GM19463 (cell line): Measurements from ENCODE around the gene CBLB.

Experiments
- ATAC-seq: cut with Tn5 transposase; IDR thresholded peaks from one replicate; pipeline ENCODE4 v1.9.1; 2021; ENCODE audit warnings: mild to moderate bottlenecking, moderate library complexity; ENCODE audit not compliant: unreplicated experiment

CBLB gene

DNA sequence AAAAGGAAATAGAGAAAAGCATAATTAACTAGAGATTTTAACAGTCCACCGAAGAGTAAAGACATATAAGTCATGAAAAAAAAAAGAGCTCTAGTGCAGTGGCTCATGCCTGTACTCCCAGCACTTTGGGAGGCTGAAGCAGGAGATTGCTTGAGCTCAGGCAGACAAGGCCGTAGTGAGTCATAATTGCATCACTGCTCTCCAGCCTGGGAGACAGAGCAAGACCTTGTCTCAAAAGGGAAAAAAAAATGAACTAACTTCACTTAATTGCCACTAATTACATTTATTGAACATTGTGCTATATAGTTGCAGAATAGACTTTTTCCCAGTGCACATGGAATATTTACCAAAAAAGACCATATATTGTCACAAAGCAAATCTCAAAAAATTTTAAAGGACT lies 221.8 kb downstream of the CBLB start:
- ATAC-seq = no peak

DNA sequence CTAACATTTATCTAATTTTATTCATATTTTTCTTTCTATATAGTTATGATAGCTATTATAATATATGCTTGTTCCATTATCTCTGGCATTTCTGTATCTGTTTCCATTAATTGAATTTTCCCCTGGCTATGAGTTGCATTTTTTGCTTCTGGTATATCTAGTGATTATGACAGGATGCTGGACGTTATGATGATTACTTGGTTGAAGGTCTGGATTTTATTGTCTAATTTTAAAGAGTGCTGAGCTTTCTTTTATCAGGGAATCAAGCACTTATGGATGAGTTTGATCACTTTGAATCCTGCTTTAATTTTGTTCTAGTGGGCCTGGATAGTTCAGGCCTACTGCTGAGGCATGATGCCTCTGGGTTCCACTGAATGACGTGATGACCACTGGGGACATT lies 229.7 kb downstream of the CBLB start:
- ATAC-seq = no peak

DNA sequence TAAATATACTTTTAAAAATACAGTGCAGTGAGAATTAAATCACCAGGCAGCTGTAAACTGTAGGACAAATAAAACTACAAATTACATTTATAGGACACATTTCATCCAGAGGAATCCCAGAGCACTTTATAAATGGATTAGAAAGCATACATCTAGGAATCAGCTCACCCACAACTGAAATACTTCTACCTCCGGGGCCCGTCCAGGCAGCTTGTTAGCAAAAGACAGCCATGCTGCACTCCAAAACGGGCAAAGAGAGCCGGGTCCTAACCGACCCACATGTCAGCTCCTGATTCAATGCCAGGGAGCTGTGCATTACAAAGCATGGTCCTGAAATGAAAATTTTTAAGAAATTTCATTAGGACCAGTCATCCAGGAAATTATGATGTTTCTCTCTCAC lies 234.1 kb downstream of the CBLB start:
- no peak for ATAC-seq

DNA sequence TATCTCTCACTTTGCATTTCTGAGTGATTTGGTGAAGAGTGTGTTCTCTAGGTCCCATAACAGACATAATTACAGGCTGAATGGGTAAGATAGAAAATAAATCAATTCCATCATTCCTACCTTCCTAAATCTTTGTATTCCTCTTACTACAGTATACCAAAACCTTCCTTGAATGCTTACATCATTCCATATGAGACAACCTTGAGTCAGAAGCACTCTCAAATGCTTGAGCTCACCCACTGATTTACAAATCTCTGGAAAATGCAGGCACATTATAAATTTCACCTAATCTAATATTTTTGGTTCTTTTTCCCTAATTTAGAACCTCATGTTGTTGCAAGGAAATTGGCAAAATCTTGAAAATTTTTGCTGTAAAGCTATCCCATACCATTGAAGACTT lies 239.1 kb downstream of the CBLB start:
- no peak for ATAC-seq

DNA sequence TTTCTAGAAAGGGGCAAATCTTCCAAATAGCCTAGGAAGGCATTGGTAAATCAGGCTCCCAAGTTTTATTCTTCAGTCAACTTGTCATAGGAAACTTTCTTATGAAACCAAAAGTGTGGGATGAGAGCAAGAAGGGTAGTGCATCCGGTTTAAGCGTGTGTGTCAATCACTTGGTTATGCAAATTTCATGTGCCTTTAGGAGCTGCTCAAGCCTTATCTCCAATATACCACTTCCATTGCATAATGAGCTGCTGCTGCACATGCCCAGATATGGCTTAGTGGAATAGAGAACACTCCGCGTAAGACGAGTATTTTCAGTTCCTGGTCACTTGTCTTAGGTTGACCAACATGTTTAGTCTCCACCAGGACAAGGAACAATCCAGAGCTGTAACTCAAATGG lies 242.1 kb downstream of the CBLB start:
- no peak for ATAC-seq

DNA sequence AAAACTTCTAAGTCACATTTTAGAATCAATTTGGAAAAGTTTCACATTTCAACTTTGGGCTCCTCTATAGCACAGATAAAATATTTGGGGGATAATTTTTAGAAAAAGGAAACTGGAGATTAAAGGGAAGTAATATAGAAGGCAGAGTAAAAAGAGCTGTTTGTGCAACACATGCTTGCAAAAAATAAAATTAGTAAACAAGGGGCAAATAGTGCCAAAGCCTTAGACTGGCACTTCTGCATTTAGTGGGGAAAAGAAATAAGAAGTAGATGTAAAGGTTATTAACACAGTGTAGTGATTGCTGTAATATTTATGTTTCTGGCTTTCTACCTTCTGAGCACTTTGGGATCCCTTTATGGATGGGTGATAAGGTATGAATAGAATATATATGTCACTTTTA lies 246.6 kb downstream of the CBLB start:
- no peak for ATAC-seq

DNA sequence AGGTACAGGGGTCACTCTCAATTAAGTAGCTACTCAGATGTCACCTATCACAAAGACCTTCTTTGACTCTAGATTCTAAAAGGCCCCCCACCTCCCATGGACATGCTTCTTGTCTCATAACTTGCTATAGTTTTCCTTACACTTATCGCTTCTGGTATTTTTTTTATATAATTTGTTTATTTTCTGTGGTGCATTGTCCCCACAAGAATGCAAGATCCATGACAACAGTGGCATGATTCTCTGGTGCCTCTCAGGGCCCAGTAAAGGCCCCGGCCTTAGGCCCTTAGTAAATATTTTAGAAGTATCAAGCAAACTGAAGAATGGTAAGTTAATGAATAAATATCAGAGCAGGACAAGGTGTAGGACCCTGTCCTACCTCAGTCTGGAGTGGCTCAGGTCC lies 248.6 kb downstream of the CBLB start:
- ATAC-seq = no peak

DNA sequence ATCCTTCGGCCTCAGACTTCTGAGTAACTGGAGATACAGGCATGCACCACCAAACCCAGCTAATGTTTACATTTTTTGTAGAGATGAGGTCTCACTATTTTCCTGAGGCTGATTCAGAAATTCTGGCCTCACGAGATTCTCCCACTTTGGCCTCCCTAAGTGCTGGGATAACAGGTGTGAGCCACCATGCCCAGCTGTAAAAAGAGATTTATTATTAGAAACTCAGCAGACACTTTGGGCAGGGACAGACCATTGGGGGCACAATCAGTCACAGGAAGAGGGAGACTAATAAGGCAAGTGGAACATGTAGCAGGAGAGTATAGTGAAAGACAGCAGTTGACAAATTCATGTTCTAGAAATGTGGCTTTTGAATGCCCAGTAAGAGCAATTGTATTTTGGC lies 249.2 kb downstream of the CBLB start:
- no peak for ATAC-seq

DNA sequence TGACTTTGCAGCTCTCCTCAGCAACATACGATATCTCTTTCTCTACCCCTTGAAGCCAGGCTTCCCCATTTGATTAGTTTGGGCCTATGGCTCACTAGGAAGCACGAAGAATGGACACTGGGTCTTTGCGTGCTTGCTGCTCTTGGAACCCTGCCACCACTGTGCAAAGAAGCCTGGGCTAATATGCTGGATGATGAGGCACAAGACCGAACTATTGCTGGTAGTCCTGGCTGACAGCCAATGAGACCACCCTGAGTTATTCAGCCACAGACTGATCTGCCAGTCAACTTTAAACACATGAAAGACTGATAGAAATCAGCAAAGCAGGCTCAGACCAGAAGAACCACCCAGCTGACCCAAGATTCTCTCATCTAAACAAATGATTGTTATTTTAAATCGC lies 250.3 kb downstream of the CBLB start:
- no peak for ATAC-seq

DNA sequence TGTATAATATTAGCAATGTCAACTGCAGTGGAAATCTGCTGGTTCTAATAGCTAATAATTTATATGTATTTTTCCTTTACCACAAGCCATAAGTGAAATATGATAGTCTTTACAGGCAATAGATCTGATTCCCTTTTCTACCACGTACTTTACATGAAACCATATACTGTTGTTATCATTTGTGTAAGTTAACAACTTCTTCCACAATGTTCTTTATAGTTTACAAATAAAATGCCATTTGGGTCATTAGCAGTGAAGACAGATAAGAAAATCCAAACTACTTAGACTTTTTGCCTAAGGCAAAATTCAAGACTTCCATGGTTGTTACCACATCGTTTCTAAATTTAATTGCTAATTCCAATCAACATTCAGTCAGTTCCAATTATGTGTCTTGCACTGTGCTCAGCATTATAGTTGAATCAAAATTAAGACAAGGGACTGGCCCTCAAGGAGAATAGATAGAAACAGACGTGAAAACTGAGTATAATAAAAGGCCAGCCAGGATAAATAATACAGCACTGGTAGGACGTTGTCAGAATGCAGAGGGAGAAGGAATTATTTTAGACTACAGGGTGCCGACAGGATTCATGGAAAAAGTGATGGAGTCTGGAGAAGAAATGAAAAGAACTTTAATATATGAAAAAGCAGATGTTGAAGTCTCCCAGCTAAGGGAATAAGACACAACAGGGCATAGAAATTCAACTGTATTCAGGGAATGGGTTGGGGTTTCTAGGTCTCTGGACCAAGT lies 252.3 kb downstream of the CBLB start:
- ATAC-seq = no peak

DNA sequence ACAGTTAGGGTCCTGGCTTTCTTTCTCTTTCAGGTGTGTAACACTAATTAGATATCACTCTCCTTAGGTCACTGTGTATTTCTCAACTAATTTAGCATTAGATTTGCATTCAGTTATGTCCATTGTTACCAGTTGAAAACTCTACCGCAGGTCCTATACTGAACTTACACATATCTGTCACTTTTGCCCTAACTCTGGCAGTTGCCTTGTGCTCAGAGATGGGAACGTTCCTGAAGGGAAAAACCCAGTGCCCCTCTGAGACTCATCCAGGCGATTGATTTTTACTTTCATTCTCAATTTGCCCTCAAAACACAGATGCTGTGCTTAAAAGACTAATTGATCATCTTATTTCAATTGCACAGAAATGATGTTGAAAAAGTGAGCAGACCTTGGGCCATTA lies 253.0 kb downstream of the CBLB start:
- ATAC-seq = no peak

DNA sequence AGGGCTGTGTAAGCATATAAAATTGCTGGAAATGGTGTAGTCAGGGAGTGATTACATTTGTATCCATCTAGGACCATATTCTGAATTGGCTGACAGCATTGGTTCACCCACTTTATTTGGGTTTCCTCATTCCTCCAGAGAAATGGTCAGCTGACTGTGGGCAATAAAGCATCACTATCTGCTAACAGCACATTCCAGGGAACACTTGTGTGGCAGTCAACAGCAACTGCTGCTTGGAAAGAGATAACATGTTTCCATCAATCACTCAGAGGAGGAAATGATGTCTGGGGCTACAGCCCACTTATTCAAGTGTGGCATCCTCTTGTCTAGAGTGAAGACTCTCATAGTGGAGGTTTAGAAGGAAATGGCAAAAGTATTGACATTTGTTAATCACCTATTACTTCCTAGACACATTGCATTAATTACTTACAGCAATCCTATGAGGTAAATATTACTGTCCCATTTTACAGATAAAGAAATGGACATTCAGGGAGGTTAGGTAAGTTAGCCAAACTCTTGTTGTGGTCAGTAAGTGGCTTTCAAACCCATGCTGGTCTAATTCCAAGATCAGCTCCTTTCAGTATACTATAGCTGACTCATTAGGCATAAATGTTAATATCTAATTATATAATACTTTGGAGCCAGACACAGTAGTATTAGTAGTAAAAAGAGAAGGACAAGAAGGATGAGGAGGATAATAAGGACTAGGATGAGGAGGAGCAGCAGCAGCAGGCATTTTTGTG lies 254.4 kb downstream of the CBLB start:
- ATAC-seq = no peak

DNA sequence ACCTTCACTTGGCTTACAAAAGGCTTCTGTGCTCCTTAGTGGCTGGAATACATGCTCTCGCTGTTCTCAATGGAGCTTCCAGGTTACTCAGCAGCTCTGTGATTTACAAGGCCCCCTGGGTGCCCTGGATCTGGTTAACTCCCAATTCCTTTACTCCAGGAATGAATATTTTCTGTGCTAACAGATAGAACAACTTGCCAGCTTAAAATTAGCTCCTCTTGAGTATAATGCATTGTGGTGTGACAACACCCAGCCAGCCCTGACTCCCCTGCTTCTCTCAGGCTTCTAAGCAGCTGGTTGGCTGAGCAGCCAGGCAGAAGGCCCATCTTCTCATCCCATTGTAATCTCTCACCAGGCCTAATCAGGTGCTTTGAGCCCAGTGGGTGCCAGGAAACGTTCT lies 255.7 kb downstream of the CBLB start:
- no peak for ATAC-seq

DNA sequence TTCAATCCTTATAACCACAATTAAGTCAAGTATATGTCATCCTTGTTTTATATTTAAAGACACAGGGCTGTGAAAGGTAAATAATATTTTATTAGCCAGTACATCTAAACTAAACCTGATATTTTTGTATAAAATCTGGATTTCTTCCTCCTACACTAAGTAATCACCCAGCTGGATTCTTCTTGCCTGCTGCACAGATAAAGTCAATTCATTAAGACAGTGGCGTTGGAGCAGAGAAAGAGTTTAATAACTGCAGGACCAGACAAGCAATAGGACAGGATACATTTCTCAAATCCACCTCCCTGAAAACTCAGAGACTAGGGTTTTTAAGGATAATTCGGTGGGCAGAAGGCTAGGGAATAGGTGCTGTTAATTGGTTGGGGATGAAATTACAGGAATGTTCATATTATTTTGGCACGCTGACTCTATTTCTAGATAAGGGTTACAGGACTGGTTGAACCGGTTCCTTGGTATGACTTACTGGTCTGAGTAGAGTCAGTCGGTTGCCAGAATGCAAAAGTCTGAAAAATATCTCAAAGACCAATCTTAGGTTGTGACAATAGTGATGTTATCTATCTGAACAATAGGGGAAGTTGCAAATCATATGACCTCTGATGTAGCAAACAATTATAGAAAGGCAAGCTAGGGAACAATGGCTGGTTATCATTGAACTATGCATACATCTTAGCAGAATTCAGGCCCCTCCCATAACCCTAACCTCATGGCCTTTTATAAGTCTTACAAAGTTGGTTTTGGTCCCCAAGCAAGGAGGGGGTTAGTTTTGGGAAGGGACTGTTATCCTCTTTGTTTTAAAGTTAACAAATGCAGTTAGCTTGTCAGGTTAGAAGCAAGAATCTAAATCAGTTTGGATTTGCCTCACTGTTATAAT lies 257.3 kb downstream of the CBLB start:
- ATAC-seq = no peak

DNA sequence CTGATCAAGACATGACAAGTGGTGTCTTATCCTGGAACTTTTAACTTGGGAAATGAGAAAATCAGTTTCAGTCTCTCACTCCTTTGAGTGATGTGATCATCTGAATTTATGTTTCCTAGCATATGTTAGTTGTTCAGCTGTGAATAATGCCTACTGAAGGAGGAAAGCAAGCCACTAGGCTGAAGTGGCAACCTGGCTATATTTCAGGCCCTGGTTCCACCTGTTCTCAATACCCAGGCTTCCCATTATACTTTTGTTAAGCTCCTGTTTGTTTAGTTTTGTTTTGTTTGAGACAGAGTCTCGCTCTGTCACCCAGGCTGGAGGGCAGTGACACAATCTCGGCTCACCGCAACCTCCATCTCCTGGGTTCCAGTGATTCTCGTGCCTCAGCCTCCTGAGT lies 258.3 kb downstream of the CBLB start:
- no peak for ATAC-seq

DNA sequence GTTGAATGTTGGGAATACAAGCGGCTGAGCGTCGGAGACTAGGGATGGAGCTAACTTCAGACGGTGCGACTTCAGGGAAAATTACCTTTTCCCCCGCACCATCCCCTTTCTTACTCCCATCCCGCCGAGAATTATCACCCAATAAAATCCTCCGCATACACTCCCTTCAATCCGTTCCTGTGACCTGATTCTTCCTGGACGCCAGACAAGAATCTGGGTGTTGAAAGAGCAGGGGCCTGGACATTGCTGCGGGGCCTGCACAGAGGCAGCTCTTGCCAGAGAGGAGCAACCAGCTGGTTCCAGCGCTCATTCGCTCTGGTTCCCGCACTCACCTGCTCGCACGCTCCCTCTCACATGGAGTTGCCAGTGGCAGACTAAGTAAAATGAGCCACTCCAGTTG lies 260.2 kb downstream of the CBLB start:
- no peak for ATAC-seq

DNA sequence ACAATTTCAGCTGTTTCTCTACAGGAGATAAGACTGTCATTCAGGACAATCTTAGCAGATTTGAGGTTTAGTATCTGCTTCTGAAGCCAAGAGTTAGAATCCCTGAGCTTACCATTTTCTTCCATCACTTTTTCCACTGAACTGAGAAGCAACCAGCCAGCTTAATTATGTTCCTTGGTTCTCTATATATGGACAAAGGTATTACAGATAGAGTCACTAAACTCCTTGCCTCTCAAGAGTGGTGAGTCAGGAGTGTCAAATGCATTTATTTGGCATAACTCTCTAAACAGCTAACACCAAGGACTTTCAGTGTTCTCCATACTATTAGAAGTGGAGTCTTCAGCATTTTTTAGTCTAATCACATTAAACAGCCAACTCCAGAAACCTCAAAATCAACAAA lies 262.8 kb downstream of the CBLB start:
- ATAC-seq = no peak
